Measurements from ENCODE around the gene ARHGAP26. TPM values are rescaled to one million over a fixed set of nuclear protein-coding genes. Genes with fewer than 3 reads are reported as not detected.

The ARHGAP26 gene
- total and polyA plus RNA-seq, 2 of the 4 experiments (the other 2 are of a cell fraction), result 0.54 to 0.56 TPM

DNA sequence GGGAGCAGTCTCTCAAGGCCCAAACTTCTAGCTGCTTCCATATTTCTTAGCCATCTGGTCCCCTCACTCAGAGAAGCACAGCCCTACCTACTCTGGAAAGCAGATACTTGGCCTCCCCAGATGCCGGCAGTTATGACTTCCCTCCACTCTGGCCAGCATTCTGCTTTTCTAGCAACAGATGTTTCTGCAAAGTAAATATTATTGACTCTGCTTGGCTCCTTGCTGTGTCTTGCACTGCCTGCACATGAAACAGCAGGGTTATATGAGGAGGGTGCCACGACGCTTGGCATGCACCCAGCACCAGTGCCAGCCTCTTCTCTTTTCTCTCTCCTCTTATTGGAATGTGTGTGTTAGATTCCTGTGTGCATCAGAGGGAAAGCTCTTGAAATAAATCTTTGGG lies 99.7 kb downstream of the ARHGAP26 start:
- H3K18ac ChIP-seq (ENCODE audit: low read depth, low read length), result no peak overlapping the region
- no peak overlapping the region for H2BK20ac ChIP-seq (ENCODE audit: low read depth, low read length)
- no peak overlapping the region for H4K5ac ChIP-seq (ENCODE audit: low read depth, low read length)
- H3K4me3 ChIP-seq (ENCODE audit: insufficient read depth, low read depth, low read length), result no peak overlapping the region
- H3K9ac ChIP-seq (ENCODE audit: low read depth, low read length), result no peak overlapping the region
- in situ Hi-C loops (cut with MboI; ENCODE audit: low sequenced_read_pairs), result loop anchor here (5.0 to 10.0 kb wide), 3 partner anchors 98 to 265 kb away; partner anchors contain the start of gene ARHGAP26
- intact Hi-C loops (cut with micrococcal nuclease), result no loop called here
- H4K91ac ChIP-seq (ENCODE audit: insufficient read depth, low read depth, low read length), result no peak overlapping the region
- H4K8ac ChIP-seq (ENCODE audit: low read depth in 2 of 2, low read length in 2 of 2), result no peak overlapping the region
- H3K36me3 ChIP-seq (ENCODE audit: control insufficient read depth, insufficient read depth, low read length), result no peaks in the 10 kb centered on the region
- no TSS peak for BruUV-seq (replicated peaks)
- H2BK120ac ChIP-seq (ENCODE audit: low read depth, low read length), result no peak overlapping the region
- H3K79me1 ChIP-seq (ENCODE audit: low read depth in 1 of 2, low read length in 2 of 2), result no peaks in the 10 kb centered on the region
- no peaks in the 10 kb centered on the region for H3K9me3 ChIP-seq (ENCODE audit: control insufficient read depth, insufficient read depth, low read length)
- no peaks in the 10 kb centered on the region for H4K20me1 ChIP-seq (ENCODE audit: insufficient read depth, low read length)
- DNase-seq, result peak; percentile 11
- no peak overlapping the region for H2BK15ac ChIP-seq (ENCODE audit: low read depth, low read length)
- peaks cover 29% of the 10 kb centered on the region for H3K27me3 ChIP-seq (ENCODE audit: control insufficient read depth, insufficient read depth, low read length)
- peaks cover 4% of the 10 kb centered on the region; the same call in 1 of the 2 replicates for H3K4me1 ChIP-seq (ENCODE audit: control insufficient read depth, insufficient read depth, low read length)
- CTCF ChIA-PET, result interaction anchor here (1.0 kb wide), 1 partner anchor 98 kb away, joined by 3 read pairs; no protein-coding TSS in a partner anchor
- WGBS, 2 experiments (ENCODE audit: extremely low coverage in 2 of 2, insufficient read length in 1 of 2), result no CpG with 5 or more reads among the region's 3 CpGs
- H3K23ac ChIP-seq (ENCODE audit: low read depth, low read length), result no peak overlapping the region
- no peak overlapping the region for H2BK5ac ChIP-seq (ENCODE audit: low read depth, low read length, poor library complexity, severe bottlenecking)
- POLR2A ChIA-PET (ENCODE audit: unreplicated experiment), result no interaction called here
- H3K56ac ChIP-seq (ENCODE audit: extremely low read depth, insufficient read depth, low read length), result no peak overlapping the region
- peak; percentile 64 for ATAC-seq (ENCODE audit: low read depth)
- H3K14ac ChIP-seq (replicated peaks; ENCODE audit: low read depth, low read length), result no peak overlapping the region
- TF ChIP-seq MXI1 (IDR thresholded peaks at IDR 0.05; ENCODE audit: borderline replicate concordance, low read depth, low read length), result no peak
- TF ChIP-seq RAD21 (IDR thresholded peaks at IDR 0.05; ENCODE audit: low read length), result no peak
- TF ChIP-seq RFX5 (IDR thresholded peaks at IDR 0.05; ENCODE audit: low read depth, low read length), result no peak
- no peak for TF ChIP-seq POLR2A (IDR thresholded peaks at IDR 0.05; ENCODE audit: low read depth, low read length)
- no peak for TF ChIP-seq RCOR1 (IDR thresholded peaks at IDR 0.05; ENCODE audit: insufficient replicate concordance, low read length)
- TF ChIP-seq, protein P1, sequence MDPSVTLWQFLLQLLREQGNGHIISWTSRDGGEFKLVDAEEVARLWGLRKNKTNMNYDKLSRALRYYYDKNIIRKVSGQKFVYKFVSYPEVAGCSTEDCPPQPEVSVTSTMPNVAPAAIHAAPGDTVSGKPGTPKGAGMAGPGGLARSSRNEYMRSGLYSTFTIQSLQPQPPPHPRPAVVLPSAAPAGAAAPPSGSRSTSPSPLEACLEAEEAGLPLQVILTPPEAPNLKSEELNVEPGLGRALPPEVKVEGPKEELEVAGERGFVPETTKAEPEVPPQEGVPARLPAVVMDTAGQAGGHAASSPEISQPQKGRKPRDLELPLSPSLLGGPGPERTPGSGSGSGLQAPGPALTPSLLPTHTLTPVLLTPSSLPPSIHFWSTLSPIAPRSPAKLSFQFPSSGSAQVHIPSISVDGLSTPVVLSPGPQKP (IDR thresholded peaks at IDR 0.05; ENCODE audit: borderline replicate concordance, low read depth, low read length), result no peak
- TF ChIP-seq SMC3 (IDR thresholded peaks at IDR 0.05; ENCODE audit: low read depth, low read length), result no peak
- TF ChIP-seq, protein P2, sequence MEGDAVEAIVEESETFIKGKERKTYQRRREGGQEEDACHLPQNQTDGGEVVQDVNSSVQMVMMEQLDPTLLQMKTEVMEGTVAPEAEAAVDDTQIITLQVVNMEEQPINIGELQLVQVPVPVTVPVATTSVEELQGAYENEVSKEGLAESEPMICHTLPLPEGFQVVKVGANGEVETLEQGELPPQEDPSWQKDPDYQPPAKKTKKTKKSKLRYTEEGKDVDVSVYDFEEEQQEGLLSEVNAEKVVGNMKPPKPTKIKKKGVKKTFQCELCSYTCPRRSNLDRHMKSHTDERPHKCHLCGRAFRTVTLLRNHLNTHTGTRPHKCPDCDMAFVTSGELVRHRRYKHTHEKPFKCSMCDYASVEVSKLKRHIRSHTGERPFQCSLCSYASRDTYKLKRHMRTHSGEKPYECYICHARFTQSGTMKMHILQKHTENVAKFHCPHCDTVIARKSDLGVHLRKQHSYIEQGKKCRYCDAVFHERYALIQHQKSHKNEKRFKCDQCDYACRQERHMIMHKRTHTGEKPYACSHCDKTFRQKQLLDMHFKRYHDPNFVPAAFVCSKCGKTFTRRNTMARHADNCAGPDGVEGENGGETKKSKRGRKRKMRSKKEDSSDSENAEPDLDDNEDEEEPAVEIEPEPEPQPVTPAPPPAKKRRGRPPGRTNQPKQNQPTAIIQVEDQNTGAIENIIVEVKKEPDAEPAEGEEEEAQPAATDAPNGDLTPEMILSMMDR (conservative IDR thresholded peaks at IDR 0.05; ENCODE audit: low read depth, low read length), result no peak
- TF ChIP-seq CHD1 (IDR thresholded peaks at IDR 0.05; ENCODE audit: low read depth, low read length), result no peak
- TF ChIP-seq MAZ (IDR thresholded peaks at IDR 0.05; ENCODE audit: borderline replicate concordance, low read depth, low read length), result no peak
- H3K27ac ChIP-seq (ENCODE audit: insufficient read depth, low read length), result no peak overlapping the region
- H3K4me2 ChIP-seq (ENCODE audit: low read depth, low read length), result no peak overlapping the region
- no peaks in the 10 kb centered on the region for H3K9me1 ChIP-seq (ENCODE audit: insufficient read depth, low read length)
- no peak overlapping the region for H2AFZ ChIP-seq (replicated peaks; ENCODE audit: low read length, poor library complexity)
- no peak overlapping the region for H3K4ac ChIP-seq (ENCODE audit: low read depth, low read length)
- dilution Hi-C loops (cut with HindIII; ENCODE audit: low sequenced_read_pairs, unreplicated experiment), result no loop called here
- H2AK9ac ChIP-seq (replicated peaks; ENCODE audit: low read depth, low read length, poor library complexity), result peak overlapping the region; percentile 68
- H2AK5ac ChIP-seq (ENCODE audit: low read depth, low read length), result no peak overlapping the region
